SK-N-SH treated with all-trans-retinoic acid at 6 μM for 48 hours (cell line): ENCODE data around the gene RBM18.

Experiments used
- ATAC-seq: fragments of 200-7000 bp; cut with Tn5 transposase; 3 replicates; pipeline ENCODE4 v1.9.1; 2020; ENCODE audit warnings: mild to moderate bottlenecking, moderate library complexity
- ARNTL ChIP-seq: fragments of 450-650 bp; formaldehyde crosslinking; IDR thresholded peaks from 2 replicates; pipeline ENCODE4 v1.5.0; 2020; ENCODE audit warnings: low read depth, mild to moderate bottlenecking, moderate library complexity, borderline replicate concordance
- BACH2 ChIP-seq: fragments of 250-450 bp; sonication (Bioruptor Pico); IDR thresholded peaks from 2 replicates; pipeline ENCODE4 v1.9.0; 2021; ENCODE audit warnings: mild to moderate bottlenecking, borderline replicate concordance
- CREB5 ChIP-seq: fragments of 250-450 bp; sonication (Bioruptor Pico); IDR thresholded peaks from 2 replicates; pipeline ENCODE4 v1.5.1; 2020; ENCODE audit warnings: low read depth, mild to moderate bottlenecking, moderate library complexity
- CSDC2 ChIP-seq: fragments of 250-450 bp; sonication (Bioruptor Pico); IDR thresholded peaks from 2 replicates; pipeline ENCODE4 v1.5.0; 2020; ENCODE audit warnings: mild to moderate bottlenecking, moderate library complexity
- CSRNP3 ChIP-seq: fragments of 250-450 bp; sonication (Bioruptor Pico); IDR thresholded peaks from 2 replicates; pipeline ENCODE4 v1.5.1; 2021; ENCODE audit warnings: mild to moderate bottlenecking, moderate library complexity
- ESRRG ChIP-seq: fragments of 250-450 bp; sonication (Bioruptor Pico); IDR thresholded peaks from 2 replicates; pipeline ENCODE4 v1.6.1; 2021; ENCODE audit warnings: mild to moderate bottlenecking
- GLIS3 ChIP-seq: fragments of 250-450 bp; sonication (Bioruptor Pico); IDR thresholded peaks from 2 replicates; pipeline ENCODE4 v1.5.0; 2020; ENCODE audit warnings: mild to moderate bottlenecking, moderate library complexity
- ISL1 ChIP-seq: fragments of 250-450 bp; sonication (Bioruptor Pico); IDR thresholded peaks from 2 replicates; pipeline ENCODE4 v2.1.2; 2022; ENCODE audit warnings: mild to moderate bottlenecking, moderate library complexity
- PATZ1 ChIP-seq: fragments of 250-450 bp; sonication (Bioruptor Pico); IDR thresholded peaks from 2 replicates; pipeline ENCODE4 v1.8.0; 2020; ENCODE audit warnings: mild to moderate bottlenecking, moderate library complexity, borderline replicate concordance
- POU6F1 ChIP-seq: fragments of 250-450 bp; sonication (Bioruptor Pico); IDR thresholded peaks from 2 replicates; pipeline ENCODE4 v1.8.0; 2021; ENCODE audit warnings: low read depth, mild to moderate bottlenecking, moderate library complexity, borderline replicate concordance
- PPARA ChIP-seq: fragments of 250-450 bp; sonication (Bioruptor Pico); IDR thresholded peaks from 2 replicates; pipeline ENCODE4 v1.5.0; 2020; ENCODE audit warnings: mild to moderate bottlenecking, borderline replicate concordance
- RARB ChIP-seq: fragments of 250-450 bp; sonication (Bioruptor Pico); IDR thresholded peaks from 2 replicates; pipeline ENCODE4 v1.8.0; 2021; ENCODE audit warnings: mild to moderate bottlenecking, moderate library complexity
- SNAI2 ChIP-seq: fragments of 250-450 bp; sonication (Bioruptor Pico); IDR thresholded peaks from 2 replicates; pipeline ENCODE4 v1.5.0; 2020; ENCODE audit warnings: mild to moderate bottlenecking, moderate library complexity
- TCF4 ChIP-seq: fragments of 250-450 bp; sonication (Bioruptor Pico); IDR thresholded peaks from 2 replicates; pipeline ENCODE4 v1.8.0; 2021; ENCODE audit warnings: mild to moderate bottlenecking, moderate library complexity, borderline replicate concordance
- TOX ChIP-seq: fragments of 250-450 bp; sonication (Bioruptor Pico); IDR thresholded peaks from 2 replicates; pipeline ENCODE4 v1.8.0; 2021; ENCODE audit warnings: mild to moderate bottlenecking, moderate library complexity, borderline replicate concordance
- TSHZ2 ChIP-seq: fragments of 250-450 bp; sonication (Bioruptor Pico); IDR thresholded peaks from 2 replicates; pipeline ENCODE4 v1.5.0; 2020; ENCODE audit warnings: mild to moderate bottlenecking, moderate library complexity
- ZC3H10 ChIP-seq: fragments of 250-450 bp; sonication (Bioruptor Pico); IDR thresholded peaks from 2 replicates; pipeline ENCODE4 v1.5.1; 2021; ENCODE audit warnings: mild to moderate bottlenecking, moderate library complexity
- ZFP3 ChIP-seq: fragments of 250-450 bp; sonication (Bioruptor Pico); IDR thresholded peaks from 2 replicates; pipeline ENCODE4 v1.5.0; 2020; ENCODE audit warnings: mild to moderate bottlenecking, moderate library complexity
- ZFP30 ChIP-seq: fragments of 450-650 bp; formaldehyde crosslinking; IDR thresholded peaks from 2 replicates; pipeline ENCODE4 v1.5.0; 2022; ENCODE audit warnings: mild to moderate bottlenecking, moderate library complexity
- ZNF565 ChIP-seq: fragments of 450-650 bp; formaldehyde crosslinking; conservative IDR thresholded peaks from 2 replicates; pipeline ENCODE4 v1.5.0; 2020; ENCODE audit warnings: low read depth, mild to moderate bottlenecking, moderate library complexity
- ZNF70 ChIP-seq: fragments of 450-650 bp; formaldehyde crosslinking; IDR thresholded peaks from 2 replicates; pipeline ENCODE4 v1.5.0; 2020; ENCODE audit warnings: mild to moderate bottlenecking, moderate library complexity
- ZNF8 ChIP-seq: fragments of 450-650 bp; formaldehyde crosslinking; IDR thresholded peaks from 2 replicates; pipeline ENCODE4 v1.5.0; 2020; ENCODE audit warnings: mild to moderate bottlenecking, moderate library complexity

The RBM18 gene

GRCh38 chr9:122258886-122259415 lies 5.7 kb downstream of the RBM18 start (continued):
- TF ChIP-seq TCF4 (no peak), ZNF565 (no peak), CSDC2 (CRISPR knock-in tag) (no peak), SNAI2 (CRISPR knock-in tag) (no peak), ARNTL (no peak)

GRCh38 chr9:122256206-122256605 lies 8.4 kb downstream of the RBM18 start:
- no peak for ATAC-seq
- TF ChIP-seq ZNF8 (CRISPR knock-in tag) (no peak), SNAI2 (CRISPR knock-in tag) (no peak), GLIS3 (CRISPR knock-in tag) (no peak), CSDC2 (CRISPR knock-in tag) (no peak), CREB5 (CRISPR knock-in tag) (no peak), RARB (no peak), ZC3H10 (no peak), BACH2 (CRISPR knock-in tag) (no peak), TCF4 (no peak), CSRNP3 (CRISPR knock-in tag) (no peak), ZFP3 (CRISPR knock-in tag) (no peak), TOX (CRISPR knock-in tag) (no peak), PPARA (CRISPR knock-in tag) (no peak), PATZ1 (no peak), ARNTL (no peak), ZNF565 (no peak), ESRRG (CRISPR knock-in tag) (no peak), TSHZ2 (no peak), ISL1 (CRISPR knock-in tag) (no peak)

GRCh38 chr9:122254761-122255160 lies 9.9 kb downstream of the RBM18 start:
- no peak for ATAC-seq
- TF ChIP-seq ISL1 (CRISPR knock-in tag) (no peak), PPARA (CRISPR knock-in tag) (no peak), ARNTL (no peak), CSRNP3 (CRISPR knock-in tag) (no peak), ZFP30 (CRISPR knock-in tag) (no peak), ZNF70 (CRISPR knock-in tag) (no peak), TCF4 (no peak), TSHZ2 (no peak), POU6F1 (CRISPR knock-in tag) (no peak), TOX (CRISPR knock-in tag) (no peak), BACH2 (CRISPR knock-in tag) (no peak), CREB5 (CRISPR knock-in tag) (no peak), ZC3H10 (no peak), RARB (no peak)
